HEK293 (cell line): ENCODE measurements around the gene FXYD1.

Source experiments
- ZNF426 ChIP-seq: fragments of 450-650 bp; formaldehyde crosslinking; IDR thresholded peaks from 2 replicates; pipeline ENCODE4 v1.5.1; 2017; ENCODE audit warnings: missing biosample characterization, missing genetic modification characterization, mild to moderate bottlenecking, inconsistent platforms, moderate library complexity
- TF ChIP-seq, protein P1 (sequence below): fragments of 450-650 bp; formaldehyde crosslinking; IDR thresholded peaks from 2 replicates; pipeline ENCODE4 v1.5.1; 2016; ENCODE audit warnings: missing biosample characterization, missing genetic modification characterization

DNA sequence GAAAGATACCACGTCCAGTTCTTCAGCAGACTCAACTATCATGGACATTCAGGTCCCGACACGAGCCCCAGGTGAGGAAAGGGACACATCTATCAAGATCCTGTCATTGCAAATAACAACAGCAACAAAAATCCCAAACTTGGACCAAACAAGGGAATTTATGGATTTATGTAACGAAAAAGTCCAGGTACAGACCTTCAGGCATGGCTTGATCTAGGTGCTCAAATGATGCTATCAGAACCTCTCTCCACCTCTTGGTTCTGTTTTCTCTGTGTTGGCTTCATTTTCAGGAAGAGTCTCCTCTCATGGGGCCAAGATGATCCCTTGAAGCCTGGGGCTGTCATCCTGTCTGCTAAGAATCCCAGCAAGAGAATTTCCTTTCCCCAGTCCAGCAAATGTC is 18.8 kb downstream of the FXYD1 start:
- TF ChIP-seq, protein P1, sequence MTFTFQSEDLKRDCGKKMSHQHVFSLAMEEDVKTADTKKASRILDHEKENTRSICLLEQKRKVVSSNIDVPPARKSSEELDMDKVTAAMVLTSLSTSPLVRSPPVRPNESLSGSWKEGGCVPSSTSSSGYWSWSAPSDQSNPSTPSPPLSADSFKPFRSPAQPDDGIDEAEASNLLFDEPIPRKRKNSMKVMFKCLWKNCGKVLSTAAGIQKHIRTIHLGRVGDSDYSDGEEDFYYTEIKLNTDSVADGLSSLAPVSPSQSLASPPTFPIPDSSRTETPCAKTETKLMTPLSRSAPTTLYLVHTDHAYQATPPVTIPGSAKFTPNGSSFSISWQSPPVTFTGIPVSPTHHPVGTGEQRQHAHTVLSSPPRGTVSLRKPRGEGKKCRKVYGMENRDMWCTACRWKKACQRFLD (tag by site-specific recombination), result no peak
- TF ChIP-seq ZNF426 (tag by site-specific recombination), result no peak
